HG02642 (cell line): ENCODE results near the gene ABCA13.

Experiments used
- ATAC-seq: cut with Tn5 transposase; IDR thresholded peaks from one replicate; pipeline ENCODE4 v1.9.1; 2021; ENCODE audit warnings: mild to moderate bottlenecking; ENCODE audit not compliant: unreplicated experiment, poor library complexity

Gene ABCA13

GRCh38 chr7:48691788-48692187, 520.5 kb downstream of the ABCA13 start:
- no peak for ATAC-seq
